Kidney glomerular epithelial cell (primary cell): ENCODE data around the gene APOC4.

ENCODE experiments used
- DNase-seq: peaks from one replicate; lab custom pipeline; 2025; lab: John Stamatoyannopoulos, UW

APOC4 gene

DNA sequence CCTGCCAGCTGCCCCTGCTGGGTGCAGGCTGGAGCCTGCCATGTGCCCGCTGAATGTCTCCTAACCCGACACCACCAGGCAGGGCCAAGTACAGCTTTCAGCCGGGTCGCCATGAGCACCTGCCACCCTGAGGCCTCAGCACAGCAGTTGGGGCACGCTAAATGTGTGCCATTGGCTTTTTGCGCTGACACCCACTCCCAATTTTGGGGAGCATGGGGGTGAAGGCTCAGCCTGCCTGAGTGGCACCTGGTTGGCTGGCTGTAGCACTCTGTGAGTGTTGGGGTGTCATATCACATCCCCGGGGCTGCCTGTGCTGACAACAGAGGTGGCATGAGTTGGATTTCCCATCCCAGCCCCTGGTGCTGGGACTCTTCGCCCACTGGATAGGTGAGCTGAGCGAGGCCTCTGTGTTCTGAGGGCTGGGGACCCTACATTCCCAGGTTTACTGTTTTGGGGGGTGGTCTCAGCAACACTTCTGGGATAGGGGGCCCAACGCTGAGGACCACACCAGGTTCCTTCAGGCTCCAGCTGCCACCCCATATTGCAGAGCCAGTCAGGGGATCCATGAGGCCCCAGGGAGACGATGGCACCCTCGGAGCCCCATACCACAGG, 52.0 kb downstream of the APOC4 start:
- DNase-seq, result no peak
